Neuron (in vitro differentiated cells): ENCODE measurements around the gene RAB8A.
"Not testable (repeated sequence)": the region's sequence is repeated elsewhere in the genome, so short reads cannot be mapped to it uniquely, and the experiment has no call there.

Experiments used
- H2AFZ ChIP-seq: one replicate; pipeline ENCODE4 v1.6.1; 2013; ENCODE audit warnings: low read depth, mild to moderate bottlenecking, inconsistent platforms, low read length, moderate library complexity
- H3K27me3 ChIP-seq: one replicate; pipeline ENCODE4 v1.6.1; 2013; ENCODE audit warnings: low read length; ENCODE audit not compliant: insufficient read depth
- H3K36me3 ChIP-seq: one replicate; pipeline ENCODE4 v1.6.1; 2013; ENCODE audit warnings: low read length; ENCODE audit not compliant: insufficient read depth
- H3K4me1 ChIP-seq: one replicate; pipeline ENCODE4 v1.6.1; 2013; ENCODE audit warnings: low read length; ENCODE audit not compliant: insufficient read depth
- H3K4me3 ChIP-seq: 2 replicates; pipeline ENCODE4 v1.5.1; 2013; ENCODE audit warnings: mild to moderate bottlenecking, low read length, moderate library complexity
- H3K9me3 ChIP-seq: one replicate; pipeline ENCODE4 v1.6.1; 2013; ENCODE audit warnings: low read length

Gene RAB8A

DNA sequence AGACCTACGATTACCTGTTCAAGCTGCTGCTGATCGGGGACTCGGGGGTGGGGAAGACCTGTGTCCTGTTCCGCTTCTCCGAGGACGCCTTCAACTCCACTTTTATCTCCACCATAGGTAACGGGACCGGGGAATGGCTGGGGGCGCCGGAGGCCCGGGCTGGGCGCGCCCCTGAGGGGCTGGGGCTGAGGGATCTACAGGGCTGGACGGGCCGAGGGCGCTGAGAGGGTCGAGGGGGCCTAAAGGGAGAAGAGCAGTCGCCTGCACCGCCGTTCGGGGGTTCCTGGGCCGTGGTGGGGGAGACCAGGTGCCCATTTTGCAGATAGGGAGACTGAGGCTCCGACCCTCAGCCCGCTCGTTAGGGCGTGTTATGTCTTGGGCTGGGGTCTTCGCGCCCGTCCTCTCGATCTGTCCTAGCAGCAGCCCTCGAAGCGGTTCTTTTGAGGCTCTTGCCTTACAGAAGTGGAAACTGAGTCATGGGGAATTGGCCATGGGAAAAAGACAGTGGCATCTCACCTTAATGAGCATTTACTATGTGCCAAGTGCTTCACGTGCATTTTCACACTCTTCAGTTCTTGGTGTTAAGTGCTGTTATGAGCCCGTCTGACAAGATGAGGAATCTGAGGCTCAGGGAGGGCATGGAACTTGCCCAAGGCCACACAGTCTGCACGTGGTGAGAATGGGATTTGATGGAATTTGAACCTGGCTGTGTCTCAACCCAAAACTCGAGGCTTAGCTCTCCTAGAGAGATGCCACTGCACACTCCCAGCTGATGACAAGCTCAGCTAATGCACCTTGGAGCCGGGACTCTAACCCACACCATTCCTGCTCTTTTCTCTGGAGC lies 442 bp downstream of the RAB8A start:
- peak overlapping the region; percentile 19 for H2AFZ ChIP-seq
- H3K4me3 ChIP-seq: peak overlapping the region; percentile 85
- H3K27me3 ChIP-seq: no peaks in the 10 kb centered on the region
- H3K36me3 ChIP-seq: peaks cover 23% of the 10 kb centered on the region
- H3K4me1 ChIP-seq: peaks cover 10% of the 10 kb centered on the region
- no peaks in the 10 kb centered on the region for H3K9me3 ChIP-seq

DNA sequence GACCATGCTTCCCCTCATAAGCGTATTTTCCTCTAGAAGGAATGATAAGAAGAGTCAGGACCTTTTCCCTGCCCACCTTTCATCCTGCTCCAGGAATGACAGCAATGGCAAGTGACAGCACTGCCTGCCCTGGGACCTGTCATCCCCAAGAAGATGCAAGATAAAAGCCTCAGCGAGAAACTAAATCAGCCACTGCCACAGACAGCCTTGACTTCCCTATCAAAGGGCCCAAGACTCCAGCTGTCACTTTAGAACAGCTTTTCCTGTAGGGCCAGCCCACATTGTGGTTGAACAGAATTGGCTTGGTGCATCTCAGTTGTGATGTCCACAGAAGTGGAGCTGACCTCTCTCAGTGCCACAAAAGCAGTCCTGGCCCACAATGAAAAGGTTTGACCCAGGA lies 1.1 kb downstream of the RAB8A start:
- Histone ChIP-seq H3K9me3 (no peaks in the 10 kb centered on the region), H3K4me1 (peaks cover 10% of the 10 kb centered on the region), H3K27me3 (no peaks in the 10 kb centered on the region), H3K4me3 (peak overlapping the region; percentile 85), H2AFZ (no peak overlapping the region), H3K36me3 (peaks cover 23% of the 10 kb centered on the region)

DNA sequence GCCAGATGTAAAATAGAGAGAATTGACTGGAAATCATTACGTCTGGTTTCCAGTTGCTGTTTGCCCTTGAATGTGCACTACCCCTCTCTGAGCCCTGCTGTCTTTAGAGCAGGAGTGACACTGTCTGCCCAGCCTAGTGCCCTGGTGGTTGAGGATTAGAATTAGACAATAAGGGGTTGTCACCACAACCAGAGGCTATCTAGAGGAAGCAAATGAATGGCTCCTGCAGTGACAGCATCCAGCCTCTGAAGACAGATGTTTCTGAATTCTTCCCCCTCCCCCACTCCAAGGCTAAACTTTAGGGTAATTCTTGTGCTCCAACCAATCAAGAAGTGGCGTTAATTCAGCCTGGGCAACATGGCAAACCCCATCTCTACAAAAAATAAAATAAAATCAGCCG lies 2.0 kb downstream of the RAB8A start:
- peaks cover 32% of the 10 kb centered on the region for H3K36me3 ChIP-seq

DNA sequence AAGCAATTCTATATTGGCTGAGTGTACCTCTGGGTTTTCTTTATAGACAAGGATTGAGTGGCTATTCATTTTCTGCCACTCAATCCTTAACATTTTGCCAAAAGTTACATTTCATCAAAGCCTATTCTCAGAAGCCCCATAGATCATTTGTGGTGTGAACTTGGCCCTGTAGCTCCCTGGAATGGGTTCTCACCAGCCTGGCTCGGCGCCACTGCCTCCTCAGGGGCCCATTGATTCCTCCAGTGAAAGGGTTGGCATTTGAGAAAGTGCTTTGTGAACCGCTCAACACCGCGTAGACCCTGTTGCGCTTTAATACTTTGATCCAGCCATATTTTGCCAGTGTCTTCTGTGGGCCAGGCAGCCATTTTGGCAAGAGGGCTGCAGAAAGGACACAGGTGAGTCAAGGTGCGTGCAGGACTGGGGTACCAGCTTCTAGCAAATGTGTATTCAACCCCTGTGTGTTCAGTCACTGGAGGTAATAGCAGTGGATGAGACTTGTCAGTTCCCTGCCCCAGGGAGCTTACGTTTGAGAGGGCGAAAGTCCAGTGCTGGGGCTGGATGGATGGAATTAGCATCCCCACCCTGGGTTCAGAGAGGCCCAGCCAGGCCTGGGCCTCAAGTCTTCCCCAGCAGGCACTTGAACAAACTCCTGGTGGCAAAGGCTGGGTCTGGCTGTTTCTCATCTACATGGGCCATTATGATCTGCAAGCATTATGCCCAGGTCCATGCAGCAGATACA lies 3.8 kb downstream of the RAB8A start:
- Histone ChIP-seq H3K4me3 (no peak overlapping the region), H3K4me1 (peaks cover 10% of the 10 kb centered on the region), H3K36me3 (peaks cover 39% of the 10 kb centered on the region), H3K27me3 (no peaks in the 10 kb centered on the region), H3K9me3 (no peaks in the 10 kb centered on the region), H2AFZ (no peak overlapping the region)

More for the DNA sequence above, 2.0 kb downstream of the RAB8A start:
- Histone ChIP-seq H3K4me1 (peaks cover 10% of the 10 kb centered on the region), H3K4me3 (no peak overlapping the region), H3K27me3 (no peaks in the 10 kb centered on the region), H2AFZ (no peak overlapping the region), H3K9me3 (no peaks in the 10 kb centered on the region)

DNA sequence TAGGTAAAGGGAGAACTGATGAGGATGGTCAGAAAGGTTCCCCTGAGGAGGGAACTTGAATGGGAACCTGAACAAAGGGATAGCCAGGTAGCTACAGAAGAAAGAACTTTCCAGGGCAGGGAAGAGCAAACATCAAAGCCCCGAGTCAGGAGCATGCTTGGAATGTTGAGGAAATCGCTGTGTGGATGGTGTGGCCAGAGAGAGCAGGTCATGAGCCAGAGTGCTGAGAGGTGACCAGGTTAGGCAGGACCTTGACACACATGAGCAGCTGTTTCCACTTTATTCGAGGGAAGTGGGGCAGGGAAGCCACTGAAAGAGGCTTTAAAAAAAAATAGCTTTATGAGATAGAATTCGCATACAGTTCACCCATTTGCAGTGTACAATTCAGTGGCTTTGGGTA lies 4.4 kb downstream of the RAB8A start:
- H3K4me3 ChIP-seq: no peak overlapping the region
- peaks cover 43% of the 10 kb centered on the region for H3K36me3 ChIP-seq
- peaks cover 10% of the 10 kb centered on the region for H3K4me1 ChIP-seq
- no peaks in the 10 kb centered on the region for H3K27me3 ChIP-seq
- H3K9me3 ChIP-seq: no peaks in the 10 kb centered on the region
- no peak overlapping the region for H2AFZ ChIP-seq

DNA sequence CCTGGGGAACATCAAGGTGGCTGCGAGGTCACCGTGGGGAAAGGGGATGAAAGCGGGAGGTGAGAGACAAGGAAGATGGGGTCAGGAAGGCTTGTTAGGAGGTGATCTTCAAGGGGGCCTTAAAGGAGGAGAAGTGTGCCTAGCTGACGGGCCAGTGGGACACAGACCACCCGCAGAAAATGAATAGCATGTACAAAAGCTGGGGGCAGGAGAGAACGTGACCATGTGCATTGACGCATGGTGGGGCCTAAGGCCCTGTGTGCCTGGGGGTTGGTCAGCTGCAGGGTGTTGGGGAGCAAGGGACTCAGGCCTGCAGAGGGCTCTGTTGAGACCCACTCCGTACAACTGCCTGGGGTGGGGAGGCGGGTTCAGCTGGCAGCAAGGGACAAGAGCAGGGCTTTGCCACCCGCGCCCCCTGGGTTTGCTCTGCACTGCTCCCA lies 5.9 kb downstream of the RAB8A start:
- no peaks in the 10 kb centered on the region for H3K27me3 ChIP-seq
- no peak overlapping the region for H3K4me3 ChIP-seq
- no peaks in the 10 kb centered on the region for H3K9me3 ChIP-seq
- H3K36me3 ChIP-seq: peaks cover 59% of the 10 kb centered on the region
- peaks cover 5% of the 10 kb centered on the region for H3K4me1 ChIP-seq
- no peak overlapping the region for H2AFZ ChIP-seq

DNA sequence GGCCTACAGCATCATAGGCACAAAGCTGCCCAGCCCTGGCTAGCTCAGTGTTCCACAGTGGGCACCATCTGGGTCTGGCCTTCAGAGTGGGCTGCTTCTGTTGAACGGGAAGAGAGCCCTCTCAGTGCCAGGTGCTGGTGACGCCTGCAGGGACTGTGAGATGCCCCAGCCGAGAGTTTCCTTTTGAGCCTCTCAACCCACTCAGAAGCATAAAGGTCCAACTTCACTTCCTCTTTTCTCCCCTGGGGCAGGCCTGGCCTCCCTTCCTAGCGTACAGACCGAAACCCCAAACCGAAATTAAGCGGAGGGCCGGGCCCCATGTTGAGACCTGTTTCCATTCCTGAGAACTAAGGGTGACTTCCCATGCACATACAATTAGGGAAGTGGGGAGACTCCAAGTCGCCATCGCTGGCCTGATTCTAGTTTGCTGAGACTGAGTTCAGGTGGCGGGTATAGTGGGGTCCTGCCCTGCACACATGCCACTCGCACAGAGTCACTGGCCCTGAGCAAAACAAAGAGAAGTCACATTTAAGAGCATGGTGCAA lies 6.9 kb downstream of the RAB8A start:
- H2AFZ ChIP-seq: no peak overlapping the region
- H3K27me3 ChIP-seq: no peaks in the 10 kb centered on the region
- peaks cover 61% of the 10 kb centered on the region for H3K36me3 ChIP-seq
- H3K4me3 ChIP-seq: no peak overlapping the region
- no peaks in the 10 kb centered on the region for H3K9me3 ChIP-seq
- H3K4me1 ChIP-seq: no peaks in the 10 kb centered on the region

DNA sequence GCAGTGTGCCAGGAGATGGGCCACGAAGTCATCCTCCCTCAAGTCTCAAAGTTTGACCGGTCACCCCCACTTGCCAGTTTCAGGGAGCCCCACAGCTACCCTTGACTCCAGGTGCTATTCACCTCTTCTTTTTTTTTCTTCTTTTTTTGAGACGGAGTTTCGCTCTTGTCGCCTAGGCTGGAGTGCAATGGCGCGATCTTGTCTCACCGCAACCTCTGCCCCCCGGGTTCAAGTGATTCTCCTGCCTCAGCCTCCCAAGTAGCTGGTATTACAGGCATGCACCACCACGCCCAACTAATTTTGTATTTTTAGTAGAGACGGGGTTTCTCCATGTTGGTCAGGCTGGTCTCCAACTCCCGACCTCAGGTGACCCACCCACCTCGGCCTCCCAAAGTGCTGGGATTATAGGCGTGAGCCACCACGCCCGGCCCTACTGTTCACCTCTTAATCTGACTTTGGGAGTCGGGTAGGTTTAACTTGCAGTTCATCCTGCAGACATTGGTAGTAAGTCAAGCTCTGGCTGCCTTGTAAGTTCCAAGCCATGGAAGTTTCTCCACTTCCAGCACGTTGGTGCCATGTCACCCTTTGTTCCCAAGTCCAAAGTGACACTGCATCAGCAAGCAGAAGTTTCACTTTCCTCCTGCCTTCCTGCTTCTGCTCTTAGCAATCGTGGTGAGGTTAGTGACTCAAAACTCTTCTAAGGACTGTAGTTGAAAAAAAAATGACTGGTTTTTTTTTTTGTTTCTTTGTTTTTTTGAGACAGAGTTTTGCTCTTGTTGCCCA lies 7.6 kb downstream of the RAB8A start:
- H2AFZ ChIP-seq, H3K27me3 ChIP-seq, H3K4me1 ChIP-seq, H3K4me3 ChIP-seq, H3K9me3 ChIP-seq: not testable (repeated sequence)
- H3K36me3 ChIP-seq: peaks cover 64% of the 10 kb centered on the region

DNA sequence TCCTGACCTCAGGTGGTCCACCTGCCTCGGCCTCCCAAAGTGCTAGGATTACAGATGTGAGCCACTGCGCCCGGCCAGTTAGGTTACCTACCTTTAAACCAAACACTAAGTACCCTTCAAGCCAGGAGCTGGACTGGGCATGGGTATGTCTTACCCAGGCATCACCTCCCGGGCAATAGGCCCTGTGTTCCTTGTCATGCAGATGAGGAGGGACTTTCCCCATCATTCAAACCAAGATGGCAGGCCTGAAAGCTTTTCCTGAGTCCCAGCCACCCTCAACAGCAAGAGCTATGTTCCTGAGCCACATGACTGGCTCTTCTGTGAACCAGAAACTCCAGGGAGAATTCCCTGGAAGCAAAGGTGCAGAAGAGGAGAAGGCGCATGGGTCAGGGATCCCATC lies 9.5 kb downstream of the RAB8A start:
- Histone ChIP-seq H3K4me1 (no peaks in the 10 kb centered on the region), H2AFZ (no peak overlapping the region), H3K4me3 (no peak overlapping the region), H3K36me3 (peaks cover 74% of the 10 kb centered on the region), H3K9me3 (no peaks in the 10 kb centered on the region), H3K27me3 (no peaks in the 10 kb centered on the region)

DNA sequence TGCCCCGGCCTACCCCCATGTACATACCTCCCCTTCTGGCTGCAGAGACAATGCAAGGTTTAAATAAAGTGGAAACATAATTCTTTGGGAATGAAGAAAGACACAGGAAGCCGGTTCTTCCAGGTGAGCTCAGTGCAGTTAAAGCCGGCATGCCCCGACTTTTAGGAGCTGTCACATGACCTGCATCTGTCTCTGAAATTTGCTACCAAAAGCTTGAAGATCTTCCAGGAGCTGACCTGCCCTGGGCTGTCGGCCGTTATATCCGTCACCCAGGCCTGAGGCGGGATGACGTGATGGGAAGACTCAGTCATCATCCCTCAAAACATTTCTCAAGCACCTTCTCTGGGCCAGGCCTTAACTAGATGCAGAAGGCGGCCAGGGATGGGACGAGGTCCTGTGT lies 10.3 kb downstream of the RAB8A start:
- H3K27me3 ChIP-seq: no peaks in the 10 kb centered on the region
- H2AFZ ChIP-seq: no peak overlapping the region
- peaks cover 76% of the 10 kb centered on the region for H3K36me3 ChIP-seq
- H3K9me3 ChIP-seq: no peaks in the 10 kb centered on the region
- H3K4me1 ChIP-seq: no peaks in the 10 kb centered on the region
- H3K4me3 ChIP-seq: no peak overlapping the region

DNA sequence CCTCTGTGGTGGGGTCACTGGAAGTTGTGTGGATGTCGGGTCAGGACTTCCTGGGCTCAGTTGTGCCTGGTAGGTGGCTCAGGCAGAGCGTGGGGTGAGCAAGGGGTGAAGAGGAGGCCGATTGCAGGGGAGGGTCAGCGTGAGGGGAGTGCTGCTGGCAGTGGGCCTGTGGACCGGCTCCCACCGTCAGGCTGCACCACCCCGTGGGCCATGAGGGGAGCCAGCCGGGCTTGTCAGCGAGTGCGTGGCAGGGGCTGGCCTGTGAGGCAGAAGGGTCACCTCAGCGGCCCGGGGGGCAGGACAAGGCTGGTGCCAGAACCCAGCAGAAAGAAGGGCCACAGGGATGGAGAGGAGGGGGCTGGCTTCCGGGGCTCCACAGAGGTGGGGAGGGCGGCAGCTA lies 13.3 kb downstream of the RAB8A start:
- H2AFZ ChIP-seq: no peak overlapping the region
- no peaks in the 10 kb centered on the region for H3K27me3 ChIP-seq
- peaks cover 86% of the 10 kb centered on the region for H3K36me3 ChIP-seq
- H3K4me1 ChIP-seq: no peaks in the 10 kb centered on the region
- peaks cover 1% of the 10 kb centered on the region for H3K9me3 ChIP-seq
- H3K4me3 ChIP-seq: no peak overlapping the region

DNA sequence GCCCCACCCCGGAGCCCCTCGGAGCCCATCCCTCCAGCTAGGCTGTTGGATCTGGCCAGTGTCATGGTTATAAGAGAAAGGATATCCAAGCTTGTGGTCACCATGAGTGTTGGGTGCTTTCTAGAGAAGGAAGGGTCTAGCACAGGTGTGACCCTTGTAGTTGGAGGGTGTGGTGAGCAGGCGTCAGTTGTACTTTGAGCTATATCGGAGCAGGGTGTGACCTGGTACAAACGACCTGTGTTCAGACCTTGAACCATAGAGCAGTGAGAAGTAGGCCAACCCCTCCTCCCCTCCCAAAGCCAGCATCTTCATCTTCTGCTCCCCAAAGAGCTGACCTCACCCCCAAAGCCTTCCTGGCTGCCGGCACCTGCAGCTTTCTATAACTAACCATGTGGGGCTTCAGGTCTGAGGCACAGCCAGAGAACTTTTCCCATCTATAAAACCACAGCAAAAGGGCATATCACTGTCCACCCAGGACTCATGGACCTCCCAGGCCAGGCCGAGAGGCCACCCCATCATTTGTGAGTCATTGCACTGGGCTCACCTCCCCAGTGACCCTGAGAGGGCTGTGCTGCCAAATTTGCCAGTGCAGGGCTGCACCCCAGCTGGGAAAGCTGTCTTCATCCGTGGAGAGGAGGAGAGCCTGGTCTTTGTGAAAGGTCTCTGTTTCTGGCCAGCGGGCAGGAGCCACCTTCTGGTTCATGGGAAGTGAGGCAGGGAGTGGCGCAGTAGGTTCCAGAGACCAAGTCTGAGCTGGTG lies 14.2 kb downstream of the RAB8A start:
- H3K27me3 ChIP-seq: no peaks in the 10 kb centered on the region
- no peaks in the 10 kb centered on the region for H3K4me1 ChIP-seq
- no peak overlapping the region for H3K4me3 ChIP-seq
- H3K36me3 ChIP-seq: peaks cover 86% of the 10 kb centered on the region
- H3K9me3 ChIP-seq: peaks cover 1% of the 10 kb centered on the region
- no peak overlapping the region for H2AFZ ChIP-seq
